HUES48 (cell line): ENCODE data around the gene PRAMEF8.
"Not testable (repeated sequence)": the region's sequence is repeated elsewhere in the genome, so short reads cannot be mapped to it uniquely, and the experiment has no call there.

Experiments
- H3K27ac ChIP-seq: one replicate; pipeline ENCODE4 v1.7.0; 2013; ENCODE audit warnings: low read depth, low read length, inconsistent platforms
- H3K27me3 ChIP-seq: 2 replicates; pipeline ENCODE4 v1.6.1; 2013; ENCODE audit warnings: mild to moderate bottlenecking, low read length; ENCODE audit not compliant: control insufficient read depth, insufficient read depth
- H3K36me3 ChIP-seq: 2 replicates; pipeline ENCODE4 v1.6.1; 2013; ENCODE audit warnings: low read length; ENCODE audit not compliant: control insufficient read depth, insufficient read depth
- H3K4me1 ChIP-seq: 2 replicates; pipeline ENCODE4 v1.6.1; 2013; ENCODE audit warnings: mild to moderate bottlenecking, low read length; ENCODE audit not compliant: control insufficient read depth, insufficient read depth
- H3K4me3 ChIP-seq: 2 replicates; pipeline ENCODE4 v1.5.1; 2013; ENCODE audit warnings: mild to moderate bottlenecking, low read depth, low read length
- H3K9ac ChIP-seq: 2 replicates; pipeline ENCODE4 v1.6.1; 2013; ENCODE audit warnings: mild to moderate bottlenecking, low read depth, low read length, moderate library complexity
- H3K9me3 ChIP-seq: 2 replicates; pipeline ENCODE4 v1.6.1; 2013; ENCODE audit warnings: low read length; ENCODE audit not compliant: control insufficient read depth, insufficient read depth

The PRAMEF8 gene

GRCh38 chr1:13247122-13247521 is 37.8 kb downstream of the PRAMEF8 start:
- not testable (repeated sequence) for H3K27ac ChIP-seq, H3K4me1 ChIP-seq, H3K36me3 ChIP-seq

GRCh38 chr1:13246554-13246871 is 38.4 kb downstream of the PRAMEF8 start:
- not testable (repeated sequence) for H3K27me3 ChIP-seq, H3K4me1 ChIP-seq, H3K4me3 ChIP-seq, H3K27ac ChIP-seq, H3K9ac ChIP-seq, H3K36me3 ChIP-seq
- peaks cover 46% of the 10 kb centered on the region for H3K9me3 ChIP-seq

More at GRCh38 chr1:13247122-13247521, 37.8 kb downstream of the PRAMEF8 start:
- not testable (repeated sequence) for H3K4me3 ChIP-seq, H3K9ac ChIP-seq, H3K27me3 ChIP-seq
- H3K9me3 ChIP-seq, result peaks cover 40% of the 10 kb centered on the region

GRCh38 chr1:13245841-13246553 is 38.9 kb downstream of the PRAMEF8 start:
- not testable (repeated sequence) for H3K36me3 ChIP-seq, H3K9ac ChIP-seq, H3K27me3 ChIP-seq, H3K4me3 ChIP-seq, H3K27ac ChIP-seq, H3K4me1 ChIP-seq
- peaks cover 50% of the 10 kb centered on the region for H3K9me3 ChIP-seq

GRCh38 chr1:13243536-13244263 is 41.2 kb downstream of the PRAMEF8 start:
- H3K9me3 ChIP-seq, result peaks cover 55% of the 10 kb centered on the region
- not testable (repeated sequence) for H3K27ac ChIP-seq

GRCh38 chr1:13239633-13240032 is 45.3 kb downstream of the PRAMEF8 start:
- peaks cover 42% of the 10 kb centered on the region for H3K9me3 ChIP-seq
- not testable (repeated sequence) for H3K9ac ChIP-seq, H3K4me1 ChIP-seq, H3K4me3 ChIP-seq, H3K27me3 ChIP-seq, H3K36me3 ChIP-seq, H3K27ac ChIP-seq

More at GRCh38 chr1:13243536-13244263, 41.2 kb downstream of the PRAMEF8 start:
- not testable (repeated sequence) for H3K36me3 ChIP-seq, H3K9ac ChIP-seq, H3K27me3 ChIP-seq, H3K4me1 ChIP-seq, H3K4me3 ChIP-seq

GRCh38 chr1:13237572-13237971 is 47.4 kb downstream of the PRAMEF8 start:
- H3K9me3 ChIP-seq, result peaks cover 48% of the 10 kb centered on the region
- not testable (repeated sequence) for H3K36me3 ChIP-seq, H3K27ac ChIP-seq, H3K27me3 ChIP-seq, H3K4me3 ChIP-seq, H3K9ac ChIP-seq, H3K4me1 ChIP-seq

GRCh38 chr1:13234057-13234456 is 50.9 kb downstream of the PRAMEF8 start:
- peaks cover 58% of the 10 kb centered on the region for H3K9me3 ChIP-seq
- H3K9ac ChIP-seq, result not testable (repeated sequence)

GRCh38 chr1:13232056-13232455 is 52.9 kb downstream of the PRAMEF8 start:
- H3K27me3 ChIP-seq, H3K27ac ChIP-seq, H3K9ac ChIP-seq, H3K36me3 ChIP-seq, H3K4me1 ChIP-seq, H3K4me3 ChIP-seq: not testable (repeated sequence)
- H3K9me3 ChIP-seq, result peaks cover 65% of the 10 kb centered on the region

More at GRCh38 chr1:13234057-13234456, 50.9 kb downstream of the PRAMEF8 start:
- not testable (repeated sequence) for H3K36me3 ChIP-seq, H3K27ac ChIP-seq, H3K27me3 ChIP-seq, H3K4me1 ChIP-seq, H3K4me3 ChIP-seq
